HEK293 (cell line): ENCODE measurements around the gene RARS1.

Experiments
- CTCF ChIA-PET: fragments of 350-600 bp; formaldehyde crosslinking; extraction: SDS; loops from one replicate; lab custom pipeline; 2021; ENCODE audit warnings: antibody characterized with exemption; lab: Yijun Ruan, JAX
- POLR2A ChIA-PET: fragments of 300-600 bp; formaldehyde crosslinking; extraction: SDS; loops from one replicate; lab custom pipeline; 2020; ENCODE audit warnings: antibody characterized with exemption, inconsistent platforms; lab: Yijun Ruan, JAX
- H3K27ac ChIP-seq: fragments of 200-500 bp; sonication (Bioruptor generic); 2 replicates; pipeline ENCODE4 v1.5.1; 2014; ENCODE audit warnings: low read depth, low read length, control low read depth, inconsistent platforms; ENCODE audit errors: extremely low read depth
- H3K36me3 ChIP-seq, 2 experiments: fragments of 200-500 bp in 1 of 2; sonication (Bioruptor generic) in 1 of 2; 1 replicate in 1 of 2; 2 replicates in 1 of 2; pipeline ENCODE4 v1.5.1; 2014 to 2017; ENCODE audit warnings: inconsistent platforms in 2 of 2, low read length in 2 of 2; ENCODE audit not compliant: control insufficient read depth in 2 of 2, insufficient read depth in 1 of 2
- H3K4me1 ChIP-seq: fragments of 200-500 bp; sonication (Bioruptor generic); 2 replicates; pipeline ENCODE4 v1.5.1; 2014; ENCODE audit warnings: mild to moderate bottlenecking, low read length, inconsistent platforms; ENCODE audit not compliant: control insufficient read depth, insufficient read depth
- H3K4me3 ChIP-seq: 2 replicates; pipeline ENCODE4 v1.5.1; 2011; ENCODE audit warnings: low read depth, mild to moderate bottlenecking, control low read depth, low read length, moderate library complexity
- H3K9me3 ChIP-seq: fragments of 200-500 bp; sonication (Bioruptor generic); 2 replicates; pipeline ENCODE4 v1.5.1; 2014; ENCODE audit warnings: low read depth, low read length, inconsistent platforms; ENCODE audit not compliant: control insufficient read depth, insufficient read depth
- BCL11A ChIP-seq: fragments of 450-650 bp; formaldehyde crosslinking; IDR thresholded peaks from 2 replicates; pipeline ENCODE4 v1.5.1; 2016; ENCODE audit warnings: low read depth, missing biosample characterization, missing genetic modification characterization
- IKZF3 ChIP-seq: fragments of 450-650 bp; IDR thresholded peaks from 2 replicates; pipeline ENCODE4 v1.5.0; 2018; ENCODE audit warnings: missing biosample characterization, mild to moderate bottlenecking, missing genetic modification characterization, moderate library complexity
- KLF10 ChIP-seq: fragments of 450-650 bp; IDR thresholded peaks from 2 replicates; pipeline ENCODE4 v1.5.1; 2018; ENCODE audit warnings: missing biosample characterization, mild to moderate bottlenecking, missing genetic modification characterization
- MEIS1 ChIP-seq: sonication (generic); formaldehyde crosslinking; IDR thresholded peaks from 2 replicates; pipeline ENCODE4 v1.8.1; 2022; ENCODE audit warnings: missing genetic modification reagents, mild to moderate bottlenecking, borderline replicate concordance
- OSR2 ChIP-seq: fragments of 450-650 bp; formaldehyde crosslinking; IDR thresholded peaks from 2 replicates; pipeline ENCODE4 v1.5.1; 2016; ENCODE audit warnings: missing biosample characterization, missing genetic modification characterization
- SETDB1 ChIP-seq: IDR thresholded peaks from one replicate; pipeline ENCODE4 v1.6.1; 2017; ENCODE audit warnings: mild to moderate bottlenecking, low read length, moderate library complexity, mixed read lengths; ENCODE audit not compliant: insufficient read length
- SP3 ChIP-seq: fragments of 450-650 bp; formaldehyde crosslinking; IDR thresholded peaks from 2 replicates; pipeline ENCODE4 v1.5.1; 2016; ENCODE audit warnings: missing biosample characterization, missing genetic modification characterization
- ZNF19 ChIP-seq: fragments of 450-650 bp; formaldehyde crosslinking; IDR thresholded peaks from 2 replicates; pipeline ENCODE4; 2016; ENCODE audit warnings: missing biosample characterization, missing genetic modification characterization, low read depth
- ZNF354C ChIP-seq: fragments of 450-650 bp; formaldehyde crosslinking; IDR thresholded peaks from 2 replicates; pipeline ENCODE4 v1.5.1; 2016; ENCODE audit warnings: missing biosample characterization, missing genetic modification characterization, low read depth, borderline replicate concordance
- ZNF501 ChIP-seq: fragments of 450-650 bp; formaldehyde crosslinking; IDR thresholded peaks from 2 replicates; pipeline ENCODE4 v1.5.1; 2016; ENCODE audit warnings: missing biosample characterization, missing genetic modification characterization
- ZNF521 ChIP-seq: fragments of 450-650 bp; formaldehyde crosslinking; IDR thresholded peaks from 2 replicates; pipeline ENCODE4 v1.5.1; 2017; ENCODE audit warnings: missing biosample characterization, mild to moderate bottlenecking, missing genetic modification characterization
- ZNF626 ChIP-seq: fragments of 450-650 bp; sonication (Bioruptor Pico); formaldehyde crosslinking; IDR thresholded peaks from 2 replicates; pipeline ENCODE4 v1.5.1; 2018; ENCODE audit warnings: missing biosample characterization, missing genetic modification characterization, inconsistent platforms
- ZNF768 ChIP-seq: fragments of 450-650 bp; formaldehyde crosslinking; IDR thresholded peaks from 2 replicates; pipeline ENCODE4 v1.5.1; 2018; ENCODE audit warnings: missing biosample characterization, mild to moderate bottlenecking, missing genetic modification characterization
- TF ChIP-seq, protein P1 (sequence below): fragments of 450-650 bp; formaldehyde crosslinking; IDR thresholded peaks from 2 replicates; pipeline ENCODE4 v1.5.1; 2017; ENCODE audit warnings: missing biosample characterization, missing genetic modification characterization
- TF ChIP-seq, protein P2 (sequence below): fragments of 450-650 bp; formaldehyde crosslinking; IDR thresholded peaks from 2 replicates; pipeline ENCODE4 v1.5.1; 2016; ENCODE audit warnings: missing biosample characterization, missing genetic modification characterization
- TF ChIP-seq, protein P3 (sequence below): fragments of 450-650 bp; formaldehyde crosslinking; IDR thresholded peaks from 2 replicates; pipeline ENCODE4; 2016; ENCODE audit warnings: missing biosample characterization, missing genetic modification characterization
- TF ChIP-seq, protein P4 (sequence below): fragments of 450-650 bp; formaldehyde crosslinking; IDR thresholded peaks from 2 replicates; pipeline ENCODE4 v1.5.1; 2016; ENCODE audit warnings: missing biosample characterization, missing genetic modification characterization
- TF ChIP-seq, protein P5 (sequence below): fragments of 450-650 bp; IDR thresholded peaks from 2 replicates; pipeline ENCODE4 v1.5.1; 2018; ENCODE audit warnings: missing biosample characterization, missing genetic modification characterization
- TF ChIP-seq, protein P6 (sequence below): IDR thresholded peaks from 2 replicates; pipeline ENCODE4 v1.6.1; 2011; ENCODE audit warnings: mild to moderate bottlenecking, low read depth, low read length, borderline replicate concordance

The RARS1 gene

DNA sequence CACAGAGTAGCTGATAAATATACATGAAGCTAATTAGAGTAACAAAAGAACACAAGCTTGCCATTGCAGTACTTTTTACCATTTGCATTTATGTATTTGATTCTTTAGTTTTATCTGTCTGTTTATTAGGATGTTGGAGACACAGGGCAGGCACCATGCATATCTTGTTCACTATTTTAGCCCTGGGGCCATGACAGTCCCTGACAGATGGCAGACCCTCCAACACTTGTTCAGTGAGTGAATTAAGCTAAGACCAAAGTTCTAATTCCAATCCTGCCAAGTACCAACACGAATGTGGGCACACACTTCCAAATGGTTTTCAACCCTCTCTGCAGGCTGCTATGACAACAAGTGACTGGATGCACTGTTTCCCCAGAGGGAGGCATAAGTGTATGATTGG is 12.0 kb upstream of the RARS1 start:
- Histone ChIP-seq H3K36me3 (peaks cover 0 to 10% of the 10 kb centered on the region in 2 experiments; a peak in 1 of 3 replicates), H3K9me3 (no peaks in the 10 kb centered on the region), H3K27ac (no peak overlapping the region), H3K4me1 (no peaks in the 10 kb centered on the region), H3K4me3 (no peak overlapping the region)
- ChIA-PET POLR2A (no interaction called here), CTCF (no interaction called here)
- TF ChIP-seq OSR2: no peak
- TF ChIP-seq, protein P1, sequence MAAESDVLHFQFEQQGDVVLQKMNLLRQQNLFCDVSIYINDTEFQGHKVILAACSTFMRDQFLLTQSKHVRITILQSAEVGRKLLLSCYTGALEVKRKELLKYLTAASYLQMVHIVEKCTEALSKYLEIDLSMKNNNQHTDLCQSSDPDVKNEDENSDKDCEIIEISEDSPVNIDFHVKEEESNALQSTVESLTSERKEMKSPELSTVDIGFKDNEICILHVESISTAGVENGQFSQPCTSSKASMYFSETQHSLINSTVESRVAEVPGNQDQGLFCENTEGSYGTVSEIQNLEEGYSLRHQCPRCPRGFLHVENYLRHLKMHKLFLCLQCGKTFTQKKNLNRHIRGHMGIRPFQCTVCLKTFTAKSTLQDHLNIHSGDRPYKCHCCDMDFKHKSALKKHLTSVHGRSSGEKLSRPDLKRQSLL: no peak
- TF ChIP-seq BCL11A (tag by site-specific recombination): no peak
- TF ChIP-seq SP3 (tag by site-specific recombination): no peak
- no peak for TF ChIP-seq ZNF19
- TF ChIP-seq, protein P2, sequence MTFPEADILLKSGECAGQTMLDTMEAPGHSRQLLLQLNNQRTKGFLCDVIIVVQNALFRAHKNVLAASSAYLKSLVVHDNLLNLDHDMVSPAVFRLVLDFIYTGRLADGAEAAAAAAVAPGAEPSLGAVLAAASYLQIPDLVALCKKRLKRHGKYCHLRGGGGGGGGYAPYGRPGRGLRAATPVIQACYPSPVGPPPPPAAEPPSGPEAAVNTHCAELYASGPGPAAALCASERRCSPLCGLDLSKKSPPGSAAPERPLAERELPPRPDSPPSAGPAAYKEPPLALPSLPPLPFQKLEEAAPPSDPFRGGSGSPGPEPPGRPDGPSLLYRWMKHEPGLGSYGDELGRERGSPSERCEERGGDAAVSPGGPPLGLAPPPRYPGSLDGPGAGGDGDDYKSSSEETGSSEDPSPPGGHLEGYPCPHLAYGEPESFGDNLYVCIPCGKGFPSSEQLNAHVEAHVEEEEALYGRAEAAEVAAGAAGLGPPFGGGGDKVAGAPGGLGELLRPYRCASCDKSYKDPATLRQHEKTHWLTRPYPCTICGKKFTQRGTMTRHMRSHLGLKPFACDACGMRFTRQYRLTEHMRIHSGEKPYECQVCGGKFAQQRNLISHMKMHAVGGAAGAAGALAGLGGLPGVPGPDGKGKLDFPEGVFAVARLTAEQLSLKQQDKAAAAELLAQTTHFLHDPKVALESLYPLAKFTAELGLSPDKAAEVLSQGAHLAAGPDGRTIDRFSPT (tag by site-specific recombination): no peak
- TF ChIP-seq, protein P3, sequence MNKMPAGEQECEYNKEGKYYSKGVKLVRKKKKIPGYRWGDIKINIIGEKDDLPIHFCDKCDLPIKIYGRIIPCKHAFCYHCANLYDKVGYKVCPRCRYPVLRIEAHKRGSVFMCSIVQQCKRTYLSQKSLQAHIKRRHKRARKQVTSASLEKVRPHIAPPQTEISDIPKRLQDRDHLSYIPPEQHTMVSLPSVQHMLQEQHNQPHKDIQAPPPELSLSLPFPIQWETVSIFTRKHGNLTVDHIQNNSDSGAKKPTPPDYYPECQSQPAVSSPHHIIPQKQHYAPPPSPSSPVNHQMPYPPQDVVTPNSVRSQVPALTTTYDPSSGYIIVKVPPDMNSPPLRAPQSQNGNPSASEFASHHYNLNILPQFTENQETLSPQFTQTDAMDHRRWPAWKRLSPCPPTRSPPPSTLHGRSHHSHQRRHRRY (tag by site-specific recombination): no peak
- no peak for TF ChIP-seq IKZF3 (tag by site-specific recombination)

DNA sequence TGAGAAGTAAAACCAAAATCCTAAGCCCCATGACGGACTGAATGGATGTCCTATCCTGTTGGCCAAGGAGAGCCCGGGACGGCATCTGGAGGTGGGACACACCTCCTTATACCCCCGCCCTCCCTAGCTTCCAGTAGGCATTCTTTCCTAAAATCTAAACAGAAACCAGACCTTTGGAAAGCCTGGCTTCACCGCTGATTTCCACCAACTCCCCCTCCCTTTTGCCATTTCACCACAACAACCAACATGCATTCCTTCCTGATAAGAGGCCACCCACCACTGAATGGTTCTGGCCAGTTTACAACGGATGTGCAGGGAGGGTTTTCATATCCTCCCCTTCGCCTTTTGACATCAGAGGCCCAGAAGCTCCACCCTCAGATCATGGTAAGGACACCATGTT is 9.2 kb upstream of the RARS1 start:
- Histone ChIP-seq H3K36me3 (no peaks in the 10 kb centered on the region), H3K27ac (no peak overlapping the region), H3K9me3 (no peaks in the 10 kb centered on the region), H3K4me3 (no peak overlapping the region), H3K4me1 (no peaks in the 10 kb centered on the region)
- ChIA-PET CTCF (interaction anchor here (1.5 kb wide), 1 partner anchor 9 kb away, joined by 5 read pairs; the partner anchor contains the start of gene RARS1), POLR2A (no interaction called here)
- TF ChIP-seq ZNF521 (tag by site-specific recombination) (no peak), ZNF501 (tag by site-specific recombination) (no peak), ZNF768 (tag by site-specific recombination) (no peak), MEIS1 (no peak), SP3 (tag by site-specific recombination) (no peak), ZNF626 (tag by site-specific recombination) (no peak), KLF10 (tag by site-specific recombination) (no peak), SETDB1 (no peak), ZNF354C (tag by site-specific recombination) (no peak)
- TF ChIP-seq, protein P4, sequence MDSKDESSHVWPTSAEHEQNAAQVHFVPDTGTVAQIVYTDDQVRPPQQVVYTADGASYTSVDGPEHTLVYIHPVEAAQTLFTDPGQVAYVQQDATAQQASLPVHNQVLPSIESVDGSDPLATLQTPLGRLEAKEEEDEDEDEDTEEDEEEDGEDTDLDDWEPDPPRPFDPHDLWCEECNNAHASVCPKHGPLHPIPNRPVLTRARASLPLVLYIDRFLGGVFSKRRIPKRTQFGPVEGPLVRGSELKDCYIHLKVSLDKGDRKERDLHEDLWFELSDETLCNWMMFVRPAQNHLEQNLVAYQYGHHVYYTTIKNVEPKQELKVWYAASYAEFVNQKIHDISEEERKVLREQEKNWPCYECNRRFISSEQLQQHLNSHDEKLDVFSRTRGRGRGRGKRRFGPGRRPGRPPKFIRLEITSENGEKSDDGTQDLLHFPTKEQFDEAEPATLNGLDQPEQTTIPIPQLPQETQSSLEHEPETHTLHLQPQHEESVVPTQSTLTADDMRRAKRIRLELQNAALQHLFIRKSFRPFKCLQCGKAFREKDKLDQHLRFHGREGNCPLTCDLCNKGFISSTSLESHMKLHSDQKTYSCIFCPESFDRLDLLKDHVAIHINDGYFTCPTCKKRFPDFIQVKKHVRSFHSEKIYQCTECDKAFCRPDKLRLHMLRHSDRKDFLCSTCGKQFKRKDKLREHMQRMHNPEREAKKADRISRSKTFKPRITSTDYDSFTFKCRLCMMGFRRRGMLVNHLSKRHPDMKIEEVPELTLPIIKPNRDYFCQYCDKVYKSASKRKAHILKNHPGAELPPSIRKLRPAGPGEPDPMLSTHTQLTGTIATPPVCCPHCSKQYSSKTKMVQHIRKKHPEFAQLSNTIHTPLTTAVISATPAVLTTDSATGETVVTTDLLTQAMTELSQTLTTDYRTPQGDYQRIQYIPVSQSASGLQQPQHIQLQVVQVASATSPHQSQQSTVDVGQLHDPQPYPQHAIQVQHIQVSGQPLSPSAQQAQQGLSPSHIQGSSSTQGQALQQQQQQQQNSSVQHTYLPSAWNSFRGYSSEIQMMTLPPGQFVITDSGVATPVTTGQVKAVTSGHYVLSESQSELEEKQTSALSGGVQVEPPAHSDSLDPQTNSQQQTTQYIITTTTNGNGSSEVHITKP (tag by site-specific recombination): no peak
- TF ChIP-seq, protein P5, sequence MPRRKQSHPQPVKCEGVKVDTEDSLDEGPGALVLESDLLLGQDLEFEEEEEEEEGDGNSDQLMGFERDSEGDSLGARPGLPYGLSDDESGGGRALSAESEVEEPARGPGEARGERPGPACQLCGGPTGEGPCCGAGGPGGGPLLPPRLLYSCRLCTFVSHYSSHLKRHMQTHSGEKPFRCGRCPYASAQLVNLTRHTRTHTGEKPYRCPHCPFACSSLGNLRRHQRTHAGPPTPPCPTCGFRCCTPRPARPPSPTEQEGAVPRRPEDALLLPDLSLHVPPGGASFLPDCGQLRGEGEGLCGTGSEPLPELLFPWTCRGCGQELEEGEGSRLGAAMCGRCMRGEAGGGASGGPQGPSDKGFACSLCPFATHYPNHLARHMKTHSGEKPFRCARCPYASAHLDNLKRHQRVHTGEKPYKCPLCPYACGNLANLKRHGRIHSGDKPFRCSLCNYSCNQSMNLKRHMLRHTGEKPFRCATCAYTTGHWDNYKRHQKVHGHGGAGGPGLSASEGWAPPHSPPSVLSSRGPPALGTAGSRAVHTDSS: no peak
- TF ChIP-seq, protein P6, sequence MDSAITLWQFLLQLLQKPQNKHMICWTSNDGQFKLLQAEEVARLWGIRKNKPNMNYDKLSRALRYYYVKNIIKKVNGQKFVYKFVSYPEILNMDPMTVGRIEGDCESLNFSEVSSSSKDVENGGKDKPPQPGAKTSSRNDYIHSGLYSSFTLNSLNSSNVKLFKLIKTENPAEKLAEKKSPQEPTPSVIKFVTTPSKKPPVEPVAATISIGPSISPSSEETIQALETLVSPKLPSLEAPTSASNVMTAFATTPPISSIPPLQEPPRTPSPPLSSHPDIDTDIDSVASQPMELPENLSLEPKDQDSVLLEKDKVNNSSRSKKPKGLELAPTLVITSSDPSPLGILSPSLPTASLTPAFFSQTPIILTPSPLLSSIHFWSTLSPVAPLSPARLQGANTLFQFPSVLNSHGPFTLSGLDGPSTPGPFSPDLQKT: no peak
